Measurements from ENCODE around the gene TASL.
"Not testable (repeated sequence)": the region's sequence is repeated elsewhere in the genome, so short reads cannot be mapped to it uniquely, and the experiment has no call there.

TASL gene

DNA sequence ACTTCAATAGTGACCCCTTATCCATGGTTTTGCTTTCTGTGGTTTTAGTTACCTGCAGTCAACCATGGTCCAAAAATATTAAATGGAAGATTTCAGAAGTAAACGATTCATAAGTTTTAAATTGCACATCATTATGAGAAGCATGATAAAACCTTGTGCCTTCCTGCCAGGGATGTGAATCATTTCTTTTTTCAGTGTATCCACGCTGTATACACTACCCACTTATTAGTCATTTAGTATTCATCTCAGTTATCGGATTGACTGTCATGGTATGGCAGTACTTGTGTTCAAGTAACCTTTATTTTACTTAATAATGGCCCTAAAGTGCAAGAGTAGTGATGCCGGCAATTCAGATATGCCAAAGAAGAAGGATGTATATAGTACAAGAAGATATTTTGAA, 37.7 kb upstream of the TASL start:
- no peak for DNase-seq (ENCODE audit: low read depth)
- TF ChIP-seq, protein P1, sequence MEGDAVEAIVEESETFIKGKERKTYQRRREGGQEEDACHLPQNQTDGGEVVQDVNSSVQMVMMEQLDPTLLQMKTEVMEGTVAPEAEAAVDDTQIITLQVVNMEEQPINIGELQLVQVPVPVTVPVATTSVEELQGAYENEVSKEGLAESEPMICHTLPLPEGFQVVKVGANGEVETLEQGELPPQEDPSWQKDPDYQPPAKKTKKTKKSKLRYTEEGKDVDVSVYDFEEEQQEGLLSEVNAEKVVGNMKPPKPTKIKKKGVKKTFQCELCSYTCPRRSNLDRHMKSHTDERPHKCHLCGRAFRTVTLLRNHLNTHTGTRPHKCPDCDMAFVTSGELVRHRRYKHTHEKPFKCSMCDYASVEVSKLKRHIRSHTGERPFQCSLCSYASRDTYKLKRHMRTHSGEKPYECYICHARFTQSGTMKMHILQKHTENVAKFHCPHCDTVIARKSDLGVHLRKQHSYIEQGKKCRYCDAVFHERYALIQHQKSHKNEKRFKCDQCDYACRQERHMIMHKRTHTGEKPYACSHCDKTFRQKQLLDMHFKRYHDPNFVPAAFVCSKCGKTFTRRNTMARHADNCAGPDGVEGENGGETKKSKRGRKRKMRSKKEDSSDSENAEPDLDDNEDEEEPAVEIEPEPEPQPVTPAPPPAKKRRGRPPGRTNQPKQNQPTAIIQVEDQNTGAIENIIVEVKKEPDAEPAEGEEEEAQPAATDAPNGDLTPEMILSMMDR (IDR thresholded peaks at IDR 0.05; ENCODE audit: low read depth, low read length, missing control alignments), result no peak
- no peak overlapping the region for H3K4me3 ChIP-seq (ENCODE audit: low read depth, low read length)
- in situ Hi-C loops (cut with HindIII; ENCODE audit: low sequenced_read_pairs), result no loop called here

DNA sequence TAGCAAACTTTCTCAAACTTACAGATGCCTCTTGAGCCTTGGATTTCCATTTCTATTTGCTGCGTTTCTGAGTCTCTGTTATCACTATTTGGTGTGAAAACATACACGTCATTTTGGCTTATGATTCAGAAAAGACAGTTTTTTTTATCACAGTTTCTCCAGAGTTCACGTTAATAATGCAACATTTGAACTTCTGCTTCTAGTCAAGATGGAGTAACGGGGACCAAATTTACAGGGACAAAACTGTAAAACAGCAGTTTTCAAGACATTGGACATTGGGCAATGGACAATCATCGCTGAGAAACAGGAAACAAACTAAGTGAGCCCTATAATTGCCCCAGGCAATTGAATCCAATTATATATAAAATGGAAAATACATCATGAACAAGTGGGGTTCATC, 36.2 kb upstream of the TASL start:
- H3K4me3 ChIP-seq (ENCODE audit: low read depth, low read length), result no peak overlapping the region
- in situ Hi-C loops (cut with HindIII; ENCODE audit: low sequenced_read_pairs), result no loop called here
- DNase-seq (ENCODE audit: low read depth), result no peak
- TF ChIP-seq, protein P1 (IDR thresholded peaks at IDR 0.05; ENCODE audit: low read depth, low read length, missing control alignments), result no peak

- in situ Hi-C loops (cut with HindIII; ENCODE audit: low sequenced_read_pairs), result no loop called here
- no peak overlapping the region for H3K4me3 ChIP-seq (ENCODE audit: low read depth, low read length)
- TF ChIP-seq, protein P1 (IDR thresholded peaks at IDR 0.05; ENCODE audit: low read depth, low read length, missing control alignments), result no peak
- no peak for DNase-seq (ENCODE audit: low read depth)
Measured at GRCh38 chrX:30612250-30612655, 34.7 kb upstream of the TASL start.

DNA sequence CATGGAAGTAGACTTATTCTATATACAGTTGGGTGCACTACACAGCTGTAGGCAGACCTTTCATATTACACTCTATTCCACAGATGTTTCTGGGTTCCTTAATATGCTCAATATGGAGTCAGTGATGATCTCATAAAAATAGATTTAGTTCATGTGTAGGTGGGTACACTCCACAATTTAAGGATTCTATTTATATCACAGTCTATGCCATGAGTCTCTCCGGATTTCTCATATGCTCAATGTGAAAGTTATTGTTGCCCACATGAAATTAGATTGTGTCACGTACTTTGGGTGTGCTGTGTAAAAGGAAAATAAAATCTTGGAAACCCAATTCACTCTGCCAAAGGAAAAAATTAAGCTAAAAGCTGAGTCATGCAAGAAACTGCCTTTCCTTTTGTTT, 32.5 kb upstream of the TASL start:
- DNase-seq (ENCODE audit: low read depth), result no peak
- TF ChIP-seq, protein P1 (IDR thresholded peaks at IDR 0.05; ENCODE audit: low read depth, low read length, missing control alignments), result no peak
- in situ Hi-C loops (cut with HindIII; ENCODE audit: low sequenced_read_pairs), result no loop called here
- H3K4me3 ChIP-seq (ENCODE audit: low read depth, low read length), result no peak overlapping the region

DNA sequence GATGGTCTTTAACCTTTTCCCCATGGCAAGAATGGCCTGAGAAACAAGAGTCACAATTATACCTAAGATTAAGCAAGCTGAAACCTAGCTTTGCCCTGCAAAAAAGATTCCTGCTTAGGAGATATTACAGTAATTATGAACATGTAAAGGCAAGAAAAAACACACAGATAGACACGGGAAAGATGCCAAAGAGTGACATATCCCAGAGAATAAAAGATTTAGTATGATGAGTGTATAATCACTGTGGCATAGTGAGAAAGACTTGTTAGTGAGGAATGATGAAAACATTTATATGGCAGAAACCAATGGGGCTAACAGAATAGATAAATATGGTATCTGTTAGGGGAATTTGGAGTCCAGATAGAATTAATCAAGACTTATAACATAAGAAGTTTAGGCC, 29.6 kb upstream of the TASL start:
- no peak for DNase-seq (ENCODE audit: low read depth)
- in situ Hi-C loops (cut with HindIII; ENCODE audit: low sequenced_read_pairs), result no loop called here
- TF ChIP-seq, protein P1 (IDR thresholded peaks at IDR 0.05; ENCODE audit: low read depth, low read length, missing control alignments), result no peak
- no peak overlapping the region for H3K4me3 ChIP-seq (ENCODE audit: low read depth, low read length)

DNA sequence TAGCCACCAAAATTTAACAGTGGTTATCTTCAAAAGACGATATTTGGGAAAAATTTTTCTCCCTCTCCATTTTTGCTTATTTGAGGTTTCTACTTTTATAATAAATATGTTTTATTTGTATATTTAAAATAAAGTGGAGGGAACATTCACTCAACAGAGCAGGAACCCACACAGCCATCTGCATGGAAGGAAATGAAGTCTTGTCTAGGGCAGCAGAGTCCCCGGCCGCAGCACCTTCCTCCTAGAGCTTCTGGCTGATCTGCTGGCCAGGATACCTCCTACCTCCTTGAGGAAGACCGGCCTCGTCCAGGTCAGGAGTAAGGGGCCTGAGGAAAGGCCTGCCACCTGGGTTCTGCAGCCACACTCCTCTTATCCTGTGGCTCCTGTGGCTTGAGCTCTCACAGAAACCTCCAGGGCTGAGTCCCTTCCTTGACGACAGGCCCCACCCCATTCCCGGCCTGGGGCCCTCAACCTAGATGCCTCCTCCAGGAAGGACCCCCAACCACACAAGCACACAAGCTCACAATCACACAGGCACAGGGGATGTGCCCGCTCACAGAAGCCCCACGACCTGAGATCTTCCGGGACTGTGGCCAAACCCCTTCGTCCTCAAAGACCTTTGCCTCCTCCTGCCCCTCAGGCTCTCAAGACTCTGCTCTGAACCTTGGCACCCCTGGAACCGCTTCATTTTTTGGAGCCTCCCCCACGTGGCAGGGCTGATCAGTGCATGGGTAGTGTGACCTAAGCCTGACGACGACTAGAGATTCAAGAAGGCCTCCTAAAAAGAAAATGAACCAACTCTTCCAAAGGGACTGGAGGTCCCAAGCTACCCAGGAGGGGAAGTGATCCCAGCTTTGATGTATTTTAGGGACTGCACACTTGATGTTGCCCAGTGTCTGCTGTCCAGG, 23.0 kb upstream of the TASL start:
- H3K4me3 ChIP-seq (ENCODE audit: low read depth, low read length); DNase-seq (ENCODE audit: low read depth); in situ Hi-C loops (cut with HindIII; ENCODE audit: low sequenced_read_pairs): not testable (repeated sequence)

DNA sequence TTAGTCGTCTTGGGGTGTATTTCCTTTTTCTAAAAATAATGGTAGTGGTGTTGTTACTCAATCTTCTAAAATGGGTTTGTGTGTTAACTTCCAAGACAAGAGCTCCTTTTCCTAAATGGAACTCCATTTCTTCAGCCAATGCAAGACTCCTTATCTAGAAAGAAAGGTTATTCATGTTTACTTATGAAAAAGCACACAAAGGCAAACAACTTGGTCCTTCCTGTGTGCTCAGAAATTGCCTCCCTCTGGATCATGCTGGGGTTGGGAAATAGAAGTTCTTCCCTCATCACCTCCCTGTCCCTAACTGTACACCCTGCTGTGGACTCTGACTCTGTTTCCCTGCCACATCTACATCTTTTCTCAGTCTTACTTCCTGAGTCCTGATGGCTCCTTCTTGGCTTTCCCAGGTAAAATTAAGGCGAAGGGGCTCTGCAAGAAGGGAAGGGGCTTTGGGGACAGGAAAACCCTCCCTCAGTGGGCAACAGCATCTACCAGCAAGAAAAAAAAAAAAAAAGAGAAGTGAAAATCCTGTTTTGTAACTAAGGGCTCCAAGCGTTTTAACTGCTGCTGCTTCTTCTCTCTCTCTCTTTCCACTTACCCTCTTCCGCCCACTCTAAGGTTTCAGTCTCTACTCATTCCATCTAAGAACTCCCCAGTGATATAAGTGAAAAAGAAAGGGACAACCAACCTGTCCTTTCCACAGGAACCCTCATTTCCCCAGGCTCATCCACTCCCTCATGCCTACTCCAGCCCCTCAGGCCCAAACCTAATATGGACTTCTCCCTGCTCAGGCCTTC, 19.8 kb upstream of the TASL start:
- DNase-seq (ENCODE audit: low read depth), result no peak
- H3K4me3 ChIP-seq (ENCODE audit: low read depth, low read length), result no peak overlapping the region
- in situ Hi-C loops (cut with HindIII; ENCODE audit: low sequenced_read_pairs), result no loop called here
- TF ChIP-seq, protein P1 (IDR thresholded peaks at IDR 0.05; ENCODE audit: low read depth, low read length, missing control alignments), result no peak

Data from astrocyte of the cerebellum (primary cell).